ENCODE data around the gene SPCS3.

The SPCS3 gene

DNA sequence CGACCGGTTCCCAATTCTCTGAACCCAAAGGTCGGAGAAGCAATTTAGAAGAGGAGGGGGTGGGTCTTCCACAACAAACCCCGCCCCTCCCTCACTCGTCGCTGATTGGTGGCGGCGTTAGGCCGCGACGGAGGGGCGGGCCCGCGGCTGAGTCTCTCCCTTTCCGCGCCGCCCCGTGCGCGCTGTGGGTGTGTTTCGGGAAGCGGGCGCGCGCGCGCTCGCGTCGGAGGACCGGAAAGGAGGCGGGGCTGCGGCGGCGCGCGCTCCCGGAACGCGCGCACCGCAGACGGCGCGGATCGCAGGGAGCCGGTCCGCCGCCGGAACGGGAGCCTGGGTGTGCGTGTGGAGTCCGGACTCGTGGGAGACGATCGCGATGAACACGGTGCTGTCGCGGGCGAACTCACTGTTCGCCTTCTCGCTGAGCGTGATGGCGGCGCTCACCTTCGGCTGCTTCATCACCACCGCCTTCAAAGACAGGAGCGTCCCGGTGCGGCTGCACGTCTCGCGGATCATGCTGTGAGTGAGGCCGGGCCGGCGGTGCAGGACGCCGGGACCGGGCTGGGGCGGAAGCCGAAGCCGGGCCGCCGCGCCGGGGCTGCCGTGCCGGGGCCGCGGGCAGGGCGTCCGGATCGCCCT, at the start of gene SPCS3:
Gene SPCS3, plus strand, starts transcription at position 263 of the 636 bp plus-strand sequence. Its CDS starts 111 bp downstream, at position 374.
- H3K9me3 ChIP-seq (ENCODE audit: severe bottlenecking) = no peaks in the 10 kb centered on the region
- peak; percentile 93 for ATAC-seq (ENCODE audit: low read depth)
- peaks cover 31% of the 10 kb centered on the region for H3K4me1 ChIP-seq (ENCODE audit: insufficient read depth, poor library complexity, severe bottlenecking)
- peak within 1 kb of the TSS; percentile 93 for H3K27ac ChIP-seq (ENCODE audit: poor library complexity, severe bottlenecking)
- H3K36me3 ChIP-seq (ENCODE audit: low read depth) = peaks cover 28% of the 10 kb centered on the region
- H3K4me3 ChIP-seq (ENCODE audit: severe bottlenecking) = peak within 1 kb of the TSS; percentile 83
- H3K27me3 ChIP-seq (ENCODE audit: insufficient read depth, poor library complexity, severe bottlenecking) = no peaks in the 10 kb centered on the region
- DNase-seq (ENCODE audit: low spot score) = peak; percentile 93
- TF ChIP-seq, protein P1, sequence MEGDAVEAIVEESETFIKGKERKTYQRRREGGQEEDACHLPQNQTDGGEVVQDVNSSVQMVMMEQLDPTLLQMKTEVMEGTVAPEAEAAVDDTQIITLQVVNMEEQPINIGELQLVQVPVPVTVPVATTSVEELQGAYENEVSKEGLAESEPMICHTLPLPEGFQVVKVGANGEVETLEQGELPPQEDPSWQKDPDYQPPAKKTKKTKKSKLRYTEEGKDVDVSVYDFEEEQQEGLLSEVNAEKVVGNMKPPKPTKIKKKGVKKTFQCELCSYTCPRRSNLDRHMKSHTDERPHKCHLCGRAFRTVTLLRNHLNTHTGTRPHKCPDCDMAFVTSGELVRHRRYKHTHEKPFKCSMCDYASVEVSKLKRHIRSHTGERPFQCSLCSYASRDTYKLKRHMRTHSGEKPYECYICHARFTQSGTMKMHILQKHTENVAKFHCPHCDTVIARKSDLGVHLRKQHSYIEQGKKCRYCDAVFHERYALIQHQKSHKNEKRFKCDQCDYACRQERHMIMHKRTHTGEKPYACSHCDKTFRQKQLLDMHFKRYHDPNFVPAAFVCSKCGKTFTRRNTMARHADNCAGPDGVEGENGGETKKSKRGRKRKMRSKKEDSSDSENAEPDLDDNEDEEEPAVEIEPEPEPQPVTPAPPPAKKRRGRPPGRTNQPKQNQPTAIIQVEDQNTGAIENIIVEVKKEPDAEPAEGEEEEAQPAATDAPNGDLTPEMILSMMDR (IDR thresholded peaks at IDR 0.05; ENCODE audit: poor library complexity, severe bottlenecking) = no peak

- Histone ChIP-seq H3K4me3 (ENCODE audit: severe bottlenecking) (no peak overlapping the region), H3K36me3 (ENCODE audit: low read depth) (no peaks in the 10 kb centered on the region), H3K4me1 (ENCODE audit: insufficient read depth, poor library complexity, severe bottlenecking) (peaks cover 33% of the 10 kb centered on the region), H3K27me3 (ENCODE audit: insufficient read depth, poor library complexity, severe bottlenecking) (no peaks in the 10 kb centered on the region), H3K27ac (ENCODE audit: poor library complexity, severe bottlenecking) (peak overlapping the region; percentile 98), H3K9me3 (ENCODE audit: severe bottlenecking) (no peaks in the 10 kb centered on the region)
- ATAC-seq (ENCODE audit: low read depth) = peak; percentile 99
- TF ChIP-seq, protein P1 (IDR thresholded peaks at IDR 0.05; ENCODE audit: poor library complexity, severe bottlenecking) = no peak
- DNase-seq (ENCODE audit: low spot score) = peak; percentile 95
Measured at GRCh38 chr4:176270669-176271068, 49.1 kb upstream of the SPCS3 start.

GRCh38 chr4:176271749-176272148, 48.0 kb upstream of the SPCS3 start:
- DNase-seq (ENCODE audit: low spot score) (no peak), ATAC-seq (ENCODE audit: low read depth) (no peak)
- no peaks in the 10 kb centered on the region for H3K9me3 ChIP-seq (ENCODE audit: severe bottlenecking)
- TF ChIP-seq, protein P1 (IDR thresholded peaks at IDR 0.05; ENCODE audit: poor library complexity, severe bottlenecking) = no peak
- H3K36me3 ChIP-seq (ENCODE audit: low read depth) = no peaks in the 10 kb centered on the region
- peak overlapping the region; percentile 98 for H3K27ac ChIP-seq (ENCODE audit: poor library complexity, severe bottlenecking)
- H3K4me3 ChIP-seq (ENCODE audit: severe bottlenecking) = no peak overlapping the region
- H3K4me1 ChIP-seq (ENCODE audit: insufficient read depth, poor library complexity, severe bottlenecking) = peaks cover 33% of the 10 kb centered on the region
- no peaks in the 10 kb centered on the region for H3K27me3 ChIP-seq (ENCODE audit: insufficient read depth, poor library complexity, severe bottlenecking)

- no peaks in the 10 kb centered on the region for H3K36me3 ChIP-seq (ENCODE audit: low read depth)
- no peak for ATAC-seq (ENCODE audit: low read depth)
Measured at GRCh38 chr4:176272799-176273198, 47.0 kb upstream of the SPCS3 start.

More at GRCh38 chr4:176272799-176273198, 47.0 kb upstream of the SPCS3 start:
- TF ChIP-seq, protein P1 (IDR thresholded peaks at IDR 0.05; ENCODE audit: poor library complexity, severe bottlenecking) = no peak
- DNase-seq (ENCODE audit: low spot score) = no peak
- no peaks in the 10 kb centered on the region for H3K27me3 ChIP-seq (ENCODE audit: insufficient read depth, poor library complexity, severe bottlenecking)
- H3K4me1 ChIP-seq (ENCODE audit: insufficient read depth, poor library complexity, severe bottlenecking) = peaks cover 33% of the 10 kb centered on the region
- no peaks in the 10 kb centered on the region for H3K9me3 ChIP-seq (ENCODE audit: severe bottlenecking)
- H3K4me3 ChIP-seq (ENCODE audit: severe bottlenecking) = no peak overlapping the region
- peak overlapping the region; percentile 98 for H3K27ac ChIP-seq (ENCODE audit: poor library complexity, severe bottlenecking)
